Right lobe of liver (tissue), 4 donors: Measurements from ENCODE around the gene SYT1.

ENCODE experiments used
- POLR2A ChIP-seq: fragments of 450-650 bp; IDR thresholded peaks from one replicate; pipeline ENCODE4 v1.6.1; 2017; ENCODE audit warnings: antibody characterized with exemption, mild to moderate bottlenecking
- TF ChIP-seq, protein P1 (sequence below), 4 donors: fragments of 200-600 bp in 3 of 4; fragments of 450-650 bp in 1 of 4; IDR thresholded peaks; one replicate each; pipeline versions ENCODE4 v1.5.1 to v1.8.0; 2016 to 2022; ENCODE audit warnings: antibody characterized with exemption in 4 of 4, mild to moderate bottlenecking in 2 of 4
- donor health status: DM: no; HTN: no; CAD: no.
- donor health status: DM: no; HTN: no; CAD: no.
- donor health status: DM: no; HTN: yes; CAD: no.

DNA sequence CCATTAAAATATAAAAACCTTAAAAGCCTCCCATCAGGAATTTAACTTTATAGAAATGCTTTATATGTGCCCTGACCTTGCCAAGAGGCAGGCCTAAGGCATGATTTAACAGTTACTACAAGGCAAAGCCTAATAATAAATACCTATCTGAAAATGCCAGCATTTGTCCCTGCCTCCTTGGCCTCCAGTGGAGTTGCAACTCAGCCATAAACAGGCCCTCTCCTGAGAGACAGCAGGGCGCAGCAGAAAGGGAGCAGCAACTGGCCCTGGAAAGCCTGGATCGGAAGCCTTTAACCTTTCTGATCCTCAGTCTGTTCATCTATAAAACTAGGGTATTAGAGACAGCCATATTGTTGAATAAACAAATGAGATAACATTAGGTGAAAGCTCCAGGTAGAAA lies 501.8 kb downstream of the SYT1 start:
- TF ChIP-seq, protein P1, sequence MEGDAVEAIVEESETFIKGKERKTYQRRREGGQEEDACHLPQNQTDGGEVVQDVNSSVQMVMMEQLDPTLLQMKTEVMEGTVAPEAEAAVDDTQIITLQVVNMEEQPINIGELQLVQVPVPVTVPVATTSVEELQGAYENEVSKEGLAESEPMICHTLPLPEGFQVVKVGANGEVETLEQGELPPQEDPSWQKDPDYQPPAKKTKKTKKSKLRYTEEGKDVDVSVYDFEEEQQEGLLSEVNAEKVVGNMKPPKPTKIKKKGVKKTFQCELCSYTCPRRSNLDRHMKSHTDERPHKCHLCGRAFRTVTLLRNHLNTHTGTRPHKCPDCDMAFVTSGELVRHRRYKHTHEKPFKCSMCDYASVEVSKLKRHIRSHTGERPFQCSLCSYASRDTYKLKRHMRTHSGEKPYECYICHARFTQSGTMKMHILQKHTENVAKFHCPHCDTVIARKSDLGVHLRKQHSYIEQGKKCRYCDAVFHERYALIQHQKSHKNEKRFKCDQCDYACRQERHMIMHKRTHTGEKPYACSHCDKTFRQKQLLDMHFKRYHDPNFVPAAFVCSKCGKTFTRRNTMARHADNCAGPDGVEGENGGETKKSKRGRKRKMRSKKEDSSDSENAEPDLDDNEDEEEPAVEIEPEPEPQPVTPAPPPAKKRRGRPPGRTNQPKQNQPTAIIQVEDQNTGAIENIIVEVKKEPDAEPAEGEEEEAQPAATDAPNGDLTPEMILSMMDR (IDR thresholded peaks at IDR 0.05) = no peak
- TF ChIP-seq POLR2A = no peak
